ENCODE measurements around the gene RFC2. TPM values are rescaled to one million over a fixed set of nuclear protein-coding genes. Genes with fewer than 3 reads are reported as not detected.

RFC2 gene
- total RNA-seq, 1 experiment from 2014 or later, result 73.6 TPM

DNA sequence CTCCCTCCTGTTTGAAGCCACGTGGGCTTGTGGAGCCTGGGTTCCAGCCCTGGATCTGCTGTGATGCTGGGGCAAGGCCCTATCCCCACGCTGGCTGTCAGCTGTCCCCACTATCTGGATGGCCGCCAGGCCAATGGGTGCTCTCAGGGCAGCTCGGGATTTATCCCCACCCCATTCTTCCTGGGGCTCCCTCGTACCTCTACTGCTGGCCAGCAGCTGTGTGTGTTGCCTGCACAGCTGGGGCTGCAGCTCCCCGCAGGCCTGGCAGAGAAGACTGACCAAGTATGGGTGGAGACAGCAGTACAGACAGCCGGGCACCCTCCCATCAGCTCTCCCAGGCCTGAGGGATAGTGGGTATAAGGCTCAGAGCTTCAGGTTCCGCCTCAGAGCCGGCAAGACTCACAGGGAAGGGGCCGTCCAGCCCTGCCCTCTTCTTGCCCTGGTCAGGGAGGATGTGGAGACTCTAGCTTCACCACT, 48.6 kb upstream of the RFC2 start:
- no peaks in the 10 kb centered on the region for H3K4me1 ChIP-seq (ENCODE audit: insufficient read depth, low read length)
- no peak overlapping the region for H3K4me2 ChIP-seq (ENCODE audit: insufficient read depth, insufficient read length, low read length)
- H4K8ac ChIP-seq (replicated peaks; ENCODE audit: insufficient read length, low read depth, low read length), result no peak overlapping the region
- no peak overlapping the region for H3K23ac ChIP-seq (ENCODE audit: insufficient read length, low read depth, low read length)
- no peak overlapping the region for H2BK5ac ChIP-seq (ENCODE audit: insufficient read length, low read length)
- H2BK15ac ChIP-seq (ENCODE audit: low read depth, low read length), result no peak overlapping the region
- no peaks in the 10 kb centered on the region for H3K9me3 ChIP-seq (ENCODE audit: control insufficient read depth, low read depth, low read length)
- no peak overlapping the region for H3K4ac ChIP-seq (ENCODE audit: low read depth, low read length)
- no peak overlapping the region for H2BK12ac ChIP-seq (ENCODE audit: insufficient read length, low read depth, low read length)
- no peak overlapping the region for H3T11ph ChIP-seq (ENCODE audit: low read length)
- H2BK120ac ChIP-seq (ENCODE audit: low read depth, low read length, poor library complexity, severe bottlenecking), result no peak overlapping the region
- H3K36me3 Mint-ChIP-seq (ENCODE audit: insufficient read depth in 1 of 3, low read depth in 3 of 3), result peaks cover 0 to 1% (median 0%) of the 10 kb centered on the region in 3 experiments; a peak in 1 of 7 replicates
- no peaks in the 10 kb centered on the region for H4K20me1 ChIP-seq (ENCODE audit: control insufficient read depth, insufficient read depth, insufficient read length)
- H4K91ac ChIP-seq (ENCODE audit: insufficient read length, low read depth, low read length), result no peak overlapping the region
- no peak overlapping the region for H3K27ac ChIP-seq (ENCODE audit: insufficient read length, low read depth, low read length)
- H3K79me2 ChIP-seq (ENCODE audit: insufficient read depth, low read length), result peaks cover 1% of the 10 kb centered on the region; the same call in 1 of the 2 replicates
- H2AFZ ChIP-seq (ENCODE audit: low read length), result no peak overlapping the region
- no peaks in the 10 kb centered on the region for H3K23me2 ChIP-seq (ENCODE audit: insufficient read length, low read depth, low read length, poor library complexity, severe bottlenecking)
- peaks cover 6% of the 10 kb centered on the region in 2 experiments; a peak in 1 of 4 replicates for H3K4me1 Mint-ChIP-seq
- H3K9me3 Mint-ChIP-seq, result no peaks in the 10 kb centered on the region
- peak overlapping the region in 1 of 3 experiments; percentile 77; a peak in 2 of 7 replicates for H3K27ac Mint-ChIP-seq
- no peaks in the 10 kb centered on the region for H3K27me3 Mint-ChIP-seq (ENCODE audit: low read depth)
- H2AK5ac ChIP-seq (ENCODE audit: insufficient read length, low read length), result no peak overlapping the region
- H4K5ac ChIP-seq (ENCODE audit: insufficient read length, low read depth, low read length), result no peak overlapping the region
- H3K9ac ChIP-seq (ENCODE audit: extremely low read depth, insufficient read length, low read length), result no peak overlapping the region
- no peak overlapping the region for H3K56ac ChIP-seq (ENCODE audit: insufficient read length, low read depth, low read length)
- WGBS (ENCODE audit: extremely low coverage, insufficient read length, low lambda C conversion rate), result no CpG with 5 or more reads among the region's 10 CpGs
- no peaks in the 10 kb centered on the region for H3K27me3 ChIP-seq (ENCODE audit: insufficient read depth, low read length)
- no peak overlapping the region for H3K4me3 Mint-ChIP-seq
- no peak overlapping the region for H2BK20ac ChIP-seq (ENCODE audit: low read depth, low read length, poor library complexity, severe bottlenecking)
- DNase-seq, result no peak
- H3K14ac ChIP-seq (ENCODE audit: insufficient read depth, low read length), result no peak overlapping the region; the same call in 1 of the 2 replicates
- no peak overlapping the region for H3K18ac ChIP-seq (ENCODE audit: insufficient read length, low read depth, low read length)
- peaks cover 5% of the 10 kb centered on the region for H3K79me1 ChIP-seq (ENCODE audit: insufficient read depth, low read depth, low read length, poor library complexity, severe bottlenecking)
- TF ChIP-seq, protein P1, sequence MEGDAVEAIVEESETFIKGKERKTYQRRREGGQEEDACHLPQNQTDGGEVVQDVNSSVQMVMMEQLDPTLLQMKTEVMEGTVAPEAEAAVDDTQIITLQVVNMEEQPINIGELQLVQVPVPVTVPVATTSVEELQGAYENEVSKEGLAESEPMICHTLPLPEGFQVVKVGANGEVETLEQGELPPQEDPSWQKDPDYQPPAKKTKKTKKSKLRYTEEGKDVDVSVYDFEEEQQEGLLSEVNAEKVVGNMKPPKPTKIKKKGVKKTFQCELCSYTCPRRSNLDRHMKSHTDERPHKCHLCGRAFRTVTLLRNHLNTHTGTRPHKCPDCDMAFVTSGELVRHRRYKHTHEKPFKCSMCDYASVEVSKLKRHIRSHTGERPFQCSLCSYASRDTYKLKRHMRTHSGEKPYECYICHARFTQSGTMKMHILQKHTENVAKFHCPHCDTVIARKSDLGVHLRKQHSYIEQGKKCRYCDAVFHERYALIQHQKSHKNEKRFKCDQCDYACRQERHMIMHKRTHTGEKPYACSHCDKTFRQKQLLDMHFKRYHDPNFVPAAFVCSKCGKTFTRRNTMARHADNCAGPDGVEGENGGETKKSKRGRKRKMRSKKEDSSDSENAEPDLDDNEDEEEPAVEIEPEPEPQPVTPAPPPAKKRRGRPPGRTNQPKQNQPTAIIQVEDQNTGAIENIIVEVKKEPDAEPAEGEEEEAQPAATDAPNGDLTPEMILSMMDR (conservative IDR thresholded peaks at IDR 0.05), result no peak

Data from H9 (cell line).